TTC549 (cell line): ENCODE results near the gene DSTYK.
"Not testable (repeated sequence)": the region's sequence is repeated elsewhere in the genome, so short reads cannot be mapped to it uniquely, and the experiment has no call there.

Experiments used
- FAIRE-seq: peaks from 2 replicates; lab custom pipeline; 2012; peaks lifted over from hg19 to GRCh38; lab: Jason Lieb, UNC

DSTYK gene

GRCh38 chr1:205214756-205215155 lies 3.3 kb upstream of the DSTYK start:
- FAIRE-seq: no peak

GRCh38 chr1:205211839-205212536 lies 486 bp upstream of the DSTYK start:
- no peak for FAIRE-seq

- no peak for FAIRE-seq
These were observed 740 bp downstream of the DSTYK start for GRCh38 chr1:205210756-205211168.

GRCh38 chr1:205208811-205209210 lies 2.7 kb downstream of the DSTYK start:
- no peak for FAIRE-seq

GRCh38 chr1:205205055-205205454 lies 6.4 kb downstream of the DSTYK start:
- FAIRE-seq: no peak

GRCh38 chr1:205204552-205204951 lies 7.0 kb downstream of the DSTYK start:
- no peak for FAIRE-seq

- no peak for FAIRE-seq
These were observed 11.6 kb downstream of the DSTYK start for GRCh38 chr1:205199931-205200299.

- FAIRE-seq: no peak
These were observed 12.2 kb downstream of the DSTYK start for GRCh38 chr1:205199090-205199930.

- no peak for FAIRE-seq
These were observed 19.2 kb downstream of the DSTYK start for GRCh38 chr1:205192287-205192686.

- no peak for FAIRE-seq
These were observed 19.9 kb downstream of the DSTYK start for GRCh38 chr1:205191622-205192021.

- no peak for FAIRE-seq
These were observed 20.5 kb downstream of the DSTYK start for GRCh38 chr1:205190845-205191577.

GRCh38 chr1:205189131-205189530 lies 22.4 kb downstream of the DSTYK start:
- peak; percentile 61 for FAIRE-seq

GRCh38 chr1:205188596-205188995 lies 22.9 kb downstream of the DSTYK start:
- FAIRE-seq: no peak

- no peak for FAIRE-seq
These were observed 23.4 kb downstream of the DSTYK start for GRCh38 chr1:205188098-205188497.

GRCh38 chr1:205187420-205187819 lies 24.1 kb downstream of the DSTYK start:
- FAIRE-seq: no peak

- no peak for FAIRE-seq
These were observed 25.3 kb downstream of the DSTYK start for GRCh38 chr1:205186191-205186590.

- FAIRE-seq: no peak
These were observed 27.7 kb downstream of the DSTYK start for GRCh38 chr1:205183676-205184335.

GRCh38 chr1:205182930-205183329 lies 28.6 kb downstream of the DSTYK start:
- no peak for FAIRE-seq

GRCh38 chr1:205180331-205180730 lies 31.2 kb downstream of the DSTYK start:
- not testable (repeated sequence) for FAIRE-seq

- no peak for FAIRE-seq
These were observed 31.7 kb downstream of the DSTYK start for GRCh38 chr1:205179842-205180241.

- no peak for FAIRE-seq
These were observed 38.7 kb downstream of the DSTYK start for GRCh38 chr1:205172729-205173366.

- no peak for FAIRE-seq
These were observed 40.1 kb downstream of the DSTYK start for GRCh38 chr1:205171369-205171768.
